HPDE6-E6E7 (cell line): ENCODE measurements around the gene MICALL2.
"Not testable (repeated sequence)": the region's sequence is repeated elsewhere in the genome, so short reads cannot be mapped to it uniquely, and the experiment has no call there.

Experiments
- DNase-seq: peaks from one replicate; pipeline ENCODE4 v3.0.0; 2011; ENCODE audit warnings: missing footprints; ENCODE audit errors: extremely low spot score

MICALL2 gene

GRCh38 chr7:1447551-1448244 lies 11.6 kb downstream of the MICALL2 start:
- no peak for DNase-seq

DNA sequence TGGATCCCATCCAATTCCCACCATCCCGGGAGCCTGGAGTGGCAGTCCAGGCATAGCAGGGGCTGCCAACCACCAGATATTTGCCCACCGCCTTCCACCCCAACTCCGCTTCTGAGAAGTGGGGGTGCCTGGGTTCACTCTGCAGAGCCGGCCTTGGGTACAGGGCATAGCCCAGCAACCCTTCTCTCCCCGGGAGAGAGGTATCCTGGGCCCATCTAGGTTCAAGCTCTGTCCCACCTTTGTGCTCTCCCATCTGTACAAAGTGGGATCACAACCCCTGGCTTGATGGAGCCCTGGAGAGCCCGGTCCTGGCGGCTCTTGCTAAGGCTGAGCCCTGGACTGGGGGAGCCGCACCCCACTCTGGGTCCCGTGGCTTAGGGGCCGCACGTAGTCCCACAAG lies 12.2 kb downstream of the MICALL2 start:
- no peak for DNase-seq

DNA sequence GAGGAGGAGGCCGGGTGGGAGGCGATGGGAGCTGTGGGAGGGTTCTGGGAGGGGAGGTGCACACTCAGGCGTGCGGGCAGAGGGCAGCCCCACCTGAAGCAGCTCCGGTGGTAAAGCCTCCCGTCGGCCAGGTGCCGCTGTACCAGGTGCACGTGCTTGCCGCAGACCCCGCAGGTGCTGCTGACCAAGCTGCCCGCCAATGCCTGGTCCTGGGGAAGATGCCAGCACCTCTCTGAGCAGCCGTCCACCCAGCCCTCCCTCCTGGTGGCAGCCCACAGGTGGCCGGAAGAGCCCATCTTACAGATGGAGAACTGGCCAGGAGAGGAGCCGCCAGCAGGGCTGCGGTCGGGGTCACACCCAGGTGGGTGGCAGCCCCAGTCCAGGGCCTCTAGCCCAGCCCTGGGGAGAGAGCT lies 12.6 kb downstream of the MICALL2 start:
- DNase-seq: no peak

GRCh38 chr7:1446026-1446425 lies 13.2 kb downstream of the MICALL2 start:
- DNase-seq: not testable (repeated sequence)

- DNase-seq: no peak
Measured at GRCh38 chr7:1445341-1445740, 13.9 kb downstream of the MICALL2 start.

- DNase-seq: no peak
Measured at GRCh38 chr7:1444925-1445322, 14.3 kb downstream of the MICALL2 start.

DNA sequence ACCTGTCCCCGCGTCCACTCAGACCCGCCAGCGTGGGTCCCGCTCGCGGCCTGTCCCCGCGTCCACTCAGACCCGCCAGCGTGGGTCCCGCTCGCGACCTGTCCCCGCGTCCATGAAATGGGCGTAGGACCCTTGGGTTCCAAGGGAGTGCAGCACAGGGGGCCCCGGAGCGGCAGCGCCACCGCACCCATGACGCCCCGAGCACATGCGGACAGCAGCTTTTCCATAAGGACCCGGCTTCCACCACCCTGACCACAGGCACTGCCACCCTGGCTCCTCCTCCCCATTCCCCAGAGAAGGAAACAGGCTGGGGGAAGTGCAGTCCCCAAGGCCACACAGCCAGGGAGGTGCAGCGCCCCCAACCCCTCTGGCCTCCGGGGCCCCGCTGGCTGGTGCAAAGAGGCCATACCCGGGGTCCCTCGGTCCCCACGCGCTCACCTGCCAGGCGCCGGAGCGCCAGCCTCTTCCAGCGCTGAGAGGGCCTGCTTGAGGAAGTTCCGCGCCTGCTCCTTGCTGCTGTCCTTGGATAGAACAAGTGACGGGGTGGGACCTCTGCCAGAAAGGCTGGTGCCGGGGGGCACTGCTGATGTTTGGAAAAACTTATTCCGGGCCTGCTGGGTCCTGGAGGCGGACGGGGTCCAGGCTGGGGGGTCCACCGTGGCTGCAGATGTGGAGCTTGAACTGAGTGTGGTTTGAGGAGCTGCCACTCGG lies 14.9 kb downstream of the MICALL2 start:
- no peak for DNase-seq

- not testable (repeated sequence) for DNase-seq
Measured at GRCh38 chr7:1443587-1444200, 15.6 kb downstream of the MICALL2 start.

GRCh38 chr7:1442355-1443124 lies 16.7 kb downstream of the MICALL2 start:
- no peak for DNase-seq

GRCh38 chr7:1441615-1442354 lies 17.5 kb downstream of the MICALL2 start:
- DNase-seq: no peak

- DNase-seq: no peak
Measured at GRCh38 chr7:1440620-1441019, 18.6 kb downstream of the MICALL2 start.

GRCh38 chr7:1439373-1440363 lies 19.6 kb downstream of the MICALL2 start:
- no peak for DNase-seq

- DNase-seq: no peak
Measured at GRCh38 chr7:1438821-1439220, 20.4 kb downstream of the MICALL2 start.

DNA sequence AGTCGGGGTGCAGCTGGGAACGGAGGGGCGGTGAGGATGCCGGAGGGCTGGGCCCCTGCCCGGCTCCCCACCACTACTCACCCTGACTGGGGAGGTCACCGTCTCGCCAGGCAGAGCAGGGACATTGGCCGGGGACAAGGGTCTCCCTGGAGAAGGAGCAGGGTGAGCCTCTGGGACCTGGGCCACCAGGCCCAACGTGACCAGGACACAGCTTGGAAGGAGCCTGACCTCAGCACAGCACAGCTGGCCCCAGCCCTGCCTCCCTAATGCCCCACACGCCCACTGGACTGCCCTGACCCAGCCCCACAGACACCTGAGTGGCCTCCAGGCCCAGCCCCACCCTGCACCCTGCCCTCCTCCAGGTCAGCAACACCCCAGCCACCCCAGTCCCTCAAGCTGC lies 21.1 kb downstream of the MICALL2 start:
- DNase-seq: no peak

DNA sequence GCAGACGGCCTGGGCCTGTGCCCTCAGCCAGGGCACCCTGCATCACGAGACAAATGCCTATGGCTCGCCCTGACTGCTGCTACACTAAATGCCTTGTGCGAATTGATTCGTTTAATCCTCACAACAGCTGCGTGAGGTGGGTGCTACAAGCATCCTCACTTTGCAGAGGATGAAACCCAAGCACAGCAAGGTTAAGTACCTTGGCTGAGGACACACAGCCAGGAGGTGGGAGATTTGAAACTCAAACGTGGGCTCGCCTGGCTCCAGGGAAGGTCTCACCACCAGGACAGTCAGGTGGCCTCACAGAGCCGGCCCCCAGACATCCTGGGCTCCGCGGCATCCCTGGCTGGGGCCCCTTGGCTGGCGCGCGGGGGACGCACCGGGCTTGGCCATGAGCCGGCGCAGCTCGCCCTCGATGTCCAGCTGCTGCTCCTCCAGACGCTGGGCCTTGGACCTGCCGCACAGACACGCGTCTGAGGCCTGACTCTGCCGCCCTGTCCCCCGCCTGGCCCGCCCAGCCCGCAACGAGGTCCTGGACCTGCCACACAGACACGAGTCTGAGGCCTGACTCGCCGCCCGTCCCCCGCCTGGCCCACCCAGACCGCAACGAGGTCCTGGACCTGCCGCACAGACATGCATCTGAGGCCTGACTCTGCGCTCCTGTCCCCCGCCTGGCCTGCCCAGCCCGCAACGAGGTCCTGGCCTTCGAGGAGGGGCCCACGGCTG lies 22.0 kb downstream of the MICALL2 start:
- no peak for DNase-seq

- no peak for DNase-seq
Measured at GRCh38 chr7:1436608-1437007, 22.7 kb downstream of the MICALL2 start.

DNA sequence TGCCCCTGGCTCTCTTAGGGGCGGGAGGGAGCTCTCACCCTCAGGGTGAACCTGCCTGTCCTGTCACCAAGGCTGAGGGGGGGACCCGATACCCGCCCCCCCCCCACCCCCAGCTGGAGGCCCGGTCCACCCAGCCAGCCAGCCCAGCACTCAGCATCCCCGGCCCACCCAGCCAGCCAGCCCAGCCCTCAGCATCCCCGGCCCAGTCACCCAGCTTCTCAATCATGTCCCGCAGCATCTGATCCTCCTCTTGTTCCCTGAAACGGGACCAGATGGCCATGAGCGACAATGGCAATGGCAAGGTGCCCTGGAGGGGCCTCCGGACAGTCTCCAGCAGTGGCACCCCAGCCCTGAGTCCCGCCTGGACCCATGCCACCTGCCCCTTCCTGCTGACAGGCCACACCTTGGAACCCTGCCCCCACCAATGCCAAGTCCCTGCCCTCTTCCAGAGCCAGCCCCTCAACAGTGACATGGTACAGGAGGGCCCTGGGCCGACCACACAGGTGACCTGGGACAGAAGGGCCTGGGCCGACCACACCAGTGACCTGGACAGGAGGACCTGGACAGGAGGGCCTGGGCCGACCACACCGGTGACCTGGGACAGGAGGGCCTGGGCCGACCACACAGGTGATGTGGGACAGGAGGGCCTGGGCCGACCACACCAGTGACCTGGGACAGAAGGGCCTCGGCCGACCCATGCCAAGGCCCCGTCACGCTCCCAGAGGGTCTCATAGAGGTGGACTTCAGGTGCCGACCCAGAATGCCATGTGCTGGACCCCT lies 24.2 kb downstream of the MICALL2 start:
- DNase-seq: no peak

GRCh38 chr7:1434165-1434718 lies 25.0 kb downstream of the MICALL2 start:
- DNase-seq: no peak
